ENCODE data around the gene HIBADH. TPM values are rescaled to one million over a fixed set of nuclear protein-coding genes. Genes with fewer than 3 reads are reported as not detected.
"Not testable (repeated sequence)": the region's sequence is repeated elsewhere in the genome, so short reads cannot be mapped to it uniquely, and the experiment has no call there.

Gene HIBADH
- total RNA-seq, 4 donors from 2014 or later: 31.3 to 39.6 (median 33.7) TPM

GRCh38 chr7:27641581-27642230 lies 21.0 kb downstream of the HIBADH start:
- Histone ChIP-seq H3K9me3 (no peaks in the 10 kb centered on the region), H3K4me1 (peaks cover 0 to 10% (median 4%) of the 10 kb centered on the region in 4 donors), H3K27ac (no peak overlapping the region), H3K27me3 (no peaks in the 10 kb centered on the region), H3K36me3 (no peaks in the 10 kb centered on the region), H3K4me3 (no peak overlapping the region)
- TF ChIP-seq POLR2A (IDR thresholded peaks at IDR 0.05): no peak
- TF ChIP-seq CTCF (IDR thresholded peaks at IDR 0.05): no peak
- no peak for DNase-seq

- Histone ChIP-seq H3K27ac (no peak overlapping the region), H3K4me1 (peaks cover 0 to 10% (median 4%) of the 10 kb centered on the region in 4 donors), H3K36me3 (no peaks in the 10 kb centered on the region), H3K27me3 (no peaks in the 10 kb centered on the region), H3K9me3 (no peaks in the 10 kb centered on the region), H3K4me3 (no peak overlapping the region)
- no peak for DNase-seq
- TF ChIP-seq POLR2A (IDR thresholded peaks at IDR 0.05) (no peak), CTCF (IDR thresholded peaks at IDR 0.05) (no peak)
Observed at GRCh38 chr7:27640884-27641574, 21.7 kb downstream of the HIBADH start.

DNA sequence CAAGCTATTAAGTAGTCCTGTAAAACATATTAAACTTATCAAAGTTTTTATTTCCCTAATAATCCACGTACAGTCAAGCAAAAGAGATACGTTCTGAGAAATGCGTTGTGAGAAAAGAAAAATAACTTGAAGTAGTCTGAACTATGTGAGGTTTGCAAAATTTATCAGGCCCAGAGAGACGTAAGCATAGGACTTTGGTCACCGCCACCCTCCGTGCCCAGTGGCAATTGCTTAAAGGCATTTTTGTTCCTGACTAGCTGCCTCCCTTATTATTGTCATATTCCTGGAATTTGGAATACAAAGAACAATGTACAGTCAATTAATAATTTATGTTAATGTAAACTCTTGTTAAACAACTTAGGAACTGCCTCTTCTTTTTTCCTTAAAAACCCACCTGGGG lies 22.8 kb downstream of the HIBADH start:
- no peak for TF ChIP-seq CTCF (IDR thresholded peaks at IDR 0.05)
- no peak for TF ChIP-seq POLR2A (IDR thresholded peaks at IDR 0.05)
- Histone ChIP-seq H3K27me3 (no peaks in the 10 kb centered on the region), H3K4me3 (no peak overlapping the region), H3K9me3 (no peaks in the 10 kb centered on the region), H3K27ac (no peak overlapping the region), H3K36me3 (no peaks in the 10 kb centered on the region), H3K4me1 (peaks cover 0 to 10% (median 4%) of the 10 kb centered on the region in 4 donors)
- DNase-seq: no peak

DNA sequence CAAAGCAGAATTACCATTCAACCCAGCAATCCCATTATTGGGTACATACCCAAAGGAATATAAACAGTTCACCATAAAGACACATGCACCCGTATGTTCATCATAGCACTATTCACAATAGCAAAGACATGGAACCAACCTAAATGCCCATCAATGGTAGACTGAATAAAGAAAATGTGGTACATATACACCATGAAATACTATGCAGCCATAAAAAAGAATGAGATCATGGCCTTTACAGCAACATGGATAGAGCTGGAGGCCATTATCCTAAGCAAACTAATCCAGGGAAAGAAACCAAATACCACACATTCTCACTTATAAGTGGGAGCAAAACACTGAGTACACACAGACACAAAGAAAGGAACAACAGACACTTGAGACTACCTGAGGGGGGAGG lies 23.6 kb downstream of the HIBADH start:
- not testable (repeated sequence) for H3K27ac ChIP-seq, H3K4me3 ChIP-seq, H3K4me1 ChIP-seq, H3K27me3 ChIP-seq, H3K36me3 ChIP-seq, H3K9me3 ChIP-seq, DNase-seq

- H3K4me1 ChIP-seq: peaks cover 0 to 10% (median 4%) of the 10 kb centered on the region in 4 donors
- H3K36me3 ChIP-seq: peaks cover 0 to under 1% (median 0%) of the 10 kb centered on the region in 3 donors
- DNase-seq: no peak
- no peak overlapping the region for H3K27ac ChIP-seq
- TF ChIP-seq POLR2A (IDR thresholded peaks at IDR 0.05) (no peak), CTCF (IDR thresholded peaks at IDR 0.05) (no peak)
- no peaks in the 10 kb centered on the region for H3K27me3 ChIP-seq
- H3K4me3 ChIP-seq: no peak overlapping the region
- H3K9me3 ChIP-seq: no peaks in the 10 kb centered on the region
Observed at GRCh38 chr7:27636326-27637006, 26.2 kb downstream of the HIBADH start.

GRCh38 chr7:27635728-27636127 lies 27.0 kb downstream of the HIBADH start:
- H3K9me3 ChIP-seq: no peaks in the 10 kb centered on the region
- H3K36me3 ChIP-seq: peaks cover 0 to 3% (median 0%) of the 10 kb centered on the region in 3 donors
- H3K27ac ChIP-seq: no peak overlapping the region
- H3K4me1 ChIP-seq: peaks cover 0 to 3% (median 1%) of the 10 kb centered on the region in 4 donors
- no peak overlapping the region for H3K4me3 ChIP-seq
- H3K27me3 ChIP-seq: no peaks in the 10 kb centered on the region
- TF ChIP-seq CTCF (IDR thresholded peaks at IDR 0.05): no peak
- no peak for TF ChIP-seq POLR2A (IDR thresholded peaks at IDR 0.05)
- DNase-seq: no peak
